Uterus (tissue), 4 donors: Measurements from ENCODE around the gene SRRM2. TPM values are rescaled to one million over a fixed set of nuclear protein-coding genes. Genes with fewer than 3 reads are reported as not detected.

ENCODE experiments used
- DNase-seq, 2 donors: peaks; one replicate each; pipeline ENCODE4 v3.0.0-alpha.2; 2019 to 2020
- H3K27ac ChIP-seq, 2 donors: fragments of 200-600 bp; sonication (generic); 1 replicate in 1 of 2; 2 replicates in 1 of 2; pipeline ENCODE4 v1.5.1; 2016 to 2018
- H3K27me3 ChIP-seq, 2 donors: fragments of 200-600 bp; sonication (generic); one replicate each; pipeline ENCODE4 v1.5.1; 2018 to 2019; ENCODE audit warnings: control low read depth in 1 of 2
- H3K36me3 ChIP-seq, 2 donors: fragments of 200-600 bp; sonication (generic); one replicate each; pipeline ENCODE4 v1.5.1; 2019; ENCODE audit warnings: control low read depth in 1 of 2
- H3K4me1 ChIP-seq, 2 donors: fragments of 200-600 bp; sonication (generic); one replicate each; pipeline ENCODE4 v1.5.1; 2018 to 2019; ENCODE audit warnings: control low read depth in 1 of 2
- H3K4me3 ChIP-seq, 2 donors: fragments of 200-600 bp; sonication (generic); 1 replicate in 1 of 2; 2 replicates in 1 of 2; pipeline ENCODE4 v1.5.1; 2018 to 2019; ENCODE audit warnings: mild to moderate bottlenecking in 1 of 2
- H3K9me3 ChIP-seq, 2 donors: fragments of 200-600 bp; sonication (generic); one replicate each; pipeline ENCODE4 v1.5.1; 2019; ENCODE audit warnings: control low read depth in 1 of 2
- POLR2A ChIP-seq, 2 donors: fragments of 450-650 bp; IDR thresholded peaks; one replicate each; pipeline ENCODE4 v1.6.1; 2016; ENCODE audit warnings: antibody characterized with exemption in 2 of 2, mild to moderate bottlenecking in 1 of 2, moderate library complexity in 1 of 2
- intact Hi-C: fragments of 100-400 bp; cut with DNase I; formaldehyde crosslinking; loops from one replicate; pipeline ENCODE4 v1.15.1; 2023; ENCODE audit warnings: low total_unique reads
- total RNA-seq, 4 donors: library from RNA; depleted of rRNA in 3 of 4; stranded (reverse); fragments of >200 nt in 3 of 4; gene quantifications; one replicate each; pipeline versions ENCODE4 v1.1.0 to v1.2.4, GENCODE V29; 2014 to 2023
- TF ChIP-seq, protein P1 (sequence below), 4 experiments: fragments of 200-600 bp in 2 of 4; fragments of 450-650 bp in 2 of 4; sonication (generic) in 2 of 4; IDR thresholded peaks; one replicate each; pipeline ENCODE4 v1.5.1; 2016 to 2019; ENCODE audit warnings: antibody characterized with exemption in 4 of 4, mild to moderate bottlenecking in 2 of 4, moderate library complexity in 1 of 4
- donor health status: DM: yes; HTN: yes; CAD: no.

SRRM2 gene
- total RNA-seq = 100 to 1,000 TPM in 3 of 4 donors, 10 to 100 TPM in 1; 92.7 to 900 (median 121) TPM

DNA sequence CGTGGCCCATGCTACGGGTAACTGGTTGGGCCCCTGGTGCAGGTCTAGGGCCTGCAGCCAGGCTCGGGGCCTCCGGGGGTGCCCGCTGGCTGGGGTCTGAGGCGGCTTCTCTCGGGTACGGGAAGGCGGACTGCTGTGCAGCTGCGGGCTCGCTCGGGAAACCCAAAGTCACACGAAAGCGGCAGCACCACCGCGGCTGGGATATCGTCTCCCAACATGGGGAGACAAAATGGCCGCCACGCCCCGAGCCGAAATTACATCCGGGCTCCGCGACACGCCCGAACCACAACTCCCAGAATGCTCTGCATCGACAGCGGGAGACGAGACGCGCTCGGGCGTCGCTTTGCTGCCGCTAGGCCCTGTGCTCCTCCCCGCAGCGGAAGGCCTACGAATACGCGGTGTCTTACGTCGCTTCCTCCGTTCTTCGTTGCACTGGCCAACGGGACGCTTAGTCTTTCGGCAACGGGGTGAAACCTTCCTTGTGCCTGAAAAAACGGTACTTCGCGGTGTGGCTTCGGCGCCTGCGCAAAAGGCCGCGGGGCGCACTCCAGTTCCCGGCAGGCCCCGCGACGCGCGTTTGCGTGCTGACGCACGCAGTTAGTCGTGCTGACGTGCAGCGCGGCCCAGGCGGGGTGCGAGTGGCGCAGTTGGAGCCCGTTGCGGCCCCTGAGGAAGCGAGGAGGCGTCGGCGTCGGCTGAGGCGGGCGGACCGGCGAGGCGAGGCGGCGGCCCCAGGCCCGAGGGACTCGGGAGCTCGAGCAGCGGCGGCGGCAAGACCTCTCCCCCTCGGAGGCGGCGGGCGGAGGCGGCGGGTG lies at the start of gene SRRM2:
TSS of gene SRRM2 (plus strand) at position 604 of the 815 bp plus-strand sequence. CDS start 3,727 bp downstream, outside the sequence.
- H3K9me3 ChIP-seq = no peaks in the 10 kb centered on the region
- intact Hi-C loops = no loop called here
- peak within 1 kb of the TSS; percentile 99 to 100 for H3K27ac ChIP-seq
- peak within 1 kb of the TSS; percentile 51 to 89 for H3K4me3 ChIP-seq
- DNase-seq = peak; percentile 95
- no peaks in the 10 kb centered on the region for H3K27me3 ChIP-seq
- peaks cover 16 to 17% of the 10 kb centered on the region in 2 donors for H3K4me1 ChIP-seq
- TF ChIP-seq, protein P1, sequence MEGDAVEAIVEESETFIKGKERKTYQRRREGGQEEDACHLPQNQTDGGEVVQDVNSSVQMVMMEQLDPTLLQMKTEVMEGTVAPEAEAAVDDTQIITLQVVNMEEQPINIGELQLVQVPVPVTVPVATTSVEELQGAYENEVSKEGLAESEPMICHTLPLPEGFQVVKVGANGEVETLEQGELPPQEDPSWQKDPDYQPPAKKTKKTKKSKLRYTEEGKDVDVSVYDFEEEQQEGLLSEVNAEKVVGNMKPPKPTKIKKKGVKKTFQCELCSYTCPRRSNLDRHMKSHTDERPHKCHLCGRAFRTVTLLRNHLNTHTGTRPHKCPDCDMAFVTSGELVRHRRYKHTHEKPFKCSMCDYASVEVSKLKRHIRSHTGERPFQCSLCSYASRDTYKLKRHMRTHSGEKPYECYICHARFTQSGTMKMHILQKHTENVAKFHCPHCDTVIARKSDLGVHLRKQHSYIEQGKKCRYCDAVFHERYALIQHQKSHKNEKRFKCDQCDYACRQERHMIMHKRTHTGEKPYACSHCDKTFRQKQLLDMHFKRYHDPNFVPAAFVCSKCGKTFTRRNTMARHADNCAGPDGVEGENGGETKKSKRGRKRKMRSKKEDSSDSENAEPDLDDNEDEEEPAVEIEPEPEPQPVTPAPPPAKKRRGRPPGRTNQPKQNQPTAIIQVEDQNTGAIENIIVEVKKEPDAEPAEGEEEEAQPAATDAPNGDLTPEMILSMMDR (IDR thresholded peaks at IDR 0.05) = peak in 1 of 4 experiments; percentile 9
- peak; percentile 98 to 100 for TF ChIP-seq POLR2A (IDR thresholded peaks at IDR 0.05)
- H3K36me3 ChIP-seq = no peaks in the 10 kb centered on the region

- Histone ChIP-seq H3K36me3 (no peaks in the 10 kb centered on the region), H3K4me1 (no peaks in the 10 kb centered on the region), H3K4me3 (no peak overlapping the region), H3K27me3 (no peaks in the 10 kb centered on the region), H3K9me3 (no peaks in the 10 kb centered on the region), H3K27ac (no peak overlapping the region)
- intact Hi-C loops = no loop called here
- no peak for DNase-seq
- no peak for TF ChIP-seq POLR2A (IDR thresholded peaks at IDR 0.05)
- TF ChIP-seq, protein P1 (IDR thresholded peaks at IDR 0.05) = no peak
Measured at GRCh38 chr16:2702871-2703745, 49.3 kb upstream of the SRRM2 start.

- no peak for DNase-seq
- Histone ChIP-seq H3K9me3 (no peaks in the 10 kb centered on the region), H3K36me3 (no peaks in the 10 kb centered on the region), H3K27me3 (no peaks in the 10 kb centered on the region), H3K4me1 (no peaks in the 10 kb centered on the region), H3K27ac (no peak overlapping the region), H3K4me3 (no peak overlapping the region)
- intact Hi-C loops = no loop called here
- TF ChIP-seq, protein P1 (IDR thresholded peaks at IDR 0.05) = no peak
Measured at GRCh38 chr16:2704166-2704982, 48.1 kb upstream of the SRRM2 start.

- no peaks in the 10 kb centered on the region for H3K9me3 ChIP-seq
- H3K27me3 ChIP-seq = no peaks in the 10 kb centered on the region
- TF ChIP-seq, protein P1 (IDR thresholded peaks at IDR 0.05) = no peak
- no peak for TF ChIP-seq POLR2A (IDR thresholded peaks at IDR 0.05)
- H3K4me1 ChIP-seq = no peaks in the 10 kb centered on the region
- H3K27ac ChIP-seq = no peak overlapping the region
- no peaks in the 10 kb centered on the region for H3K36me3 ChIP-seq
- intact Hi-C loops = no loop called here
- H3K4me3 ChIP-seq = no peak overlapping the region
- DNase-seq = no peak
Measured at GRCh38 chr16:2704983-2705275, 47.5 kb upstream of the SRRM2 start.
